Mesothelial cell of epicardium (in vitro differentiated cells): ENCODE measurements around the gene CLPTM1. TPM values are rescaled to one million over a fixed set of nuclear protein-coding genes. Genes with fewer than 3 reads are reported as not detected.

Experiments
- DNase-seq, 2 experiments: peaks; one replicate each; pipeline ENCODE4 v3.0.0; 2021; ENCODE audit warnings: low spot score in 2 of 2; ENCODE audit not compliant: unreplicated experiment in 2 of 2
- H3K27ac Mint-ChIP-seq: 2 replicates; pipeline ENCODE4 v1.8.0; 2021; ENCODE audit warnings: mixed read lengths
- H3K27me3 Mint-ChIP-seq: 2 replicates; pipeline ENCODE4 v1.8.0; 2021; ENCODE audit warnings: low read depth, mixed read lengths
- H3K36me3 Mint-ChIP-seq: 2 replicates; pipeline ENCODE4 v1.8.0; 2021; ENCODE audit warnings: mixed read lengths
- H3K4me1 Mint-ChIP-seq: 2 replicates; pipeline ENCODE4 v1.8.0; 2021; ENCODE audit warnings: mixed read lengths
- H3K4me3 Mint-ChIP-seq: 2 replicates; pipeline ENCODE4 v1.8.0; 2021; ENCODE audit warnings: mild to moderate bottlenecking, moderate library complexity, mixed read lengths
- H3K9me3 Mint-ChIP-seq: 2 replicates; pipeline ENCODE4 v1.8.0; 2021; ENCODE audit warnings: mixed read lengths
- total RNA-seq: library from RNA; stranded (reverse); gene quantifications from 3 replicates; pipeline ENCODE4 v1.2.1, GENCODE V29; 2021
- TF ChIP-seq, protein P1 (sequence below): fragments of 200-600 bp; sonication (generic); IDR thresholded peaks from one replicate; pipeline ENCODE4 v1.5.0; 2021; ENCODE audit warnings: antibody characterized with exemption; ENCODE audit not compliant: unreplicated experiment

The CLPTM1 gene
- total RNA-seq, 1 donor from 2014 or later = 85.6 TPM

DNA sequence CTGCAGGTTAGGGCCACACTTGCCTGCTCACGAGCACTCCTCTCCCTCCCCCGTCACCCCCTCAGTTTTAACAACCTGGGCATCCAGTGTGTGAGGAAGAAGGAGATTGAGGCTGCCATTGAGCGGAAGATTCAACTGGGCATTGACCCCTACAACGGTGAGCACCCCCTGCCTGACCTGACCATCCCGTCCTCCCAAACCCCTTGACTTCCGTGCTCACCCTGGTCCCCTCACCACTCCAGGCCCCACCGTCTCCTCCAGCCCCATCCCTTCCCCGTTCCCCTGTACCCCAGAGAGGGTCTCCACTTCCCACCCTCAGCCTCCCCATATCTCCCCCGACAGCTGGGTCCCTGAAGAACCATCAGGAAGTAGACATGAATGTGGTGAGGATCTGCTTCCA lies 70.1 kb downstream of the CLPTM1 start:
- Mint-ChIP-seq H3K36me3 (peaks cover 7% of the 10 kb centered on the region), H3K9me3 (no peaks in the 10 kb centered on the region), H3K27me3 (no peaks in the 10 kb centered on the region), H3K4me1 (no peaks in the 10 kb centered on the region), H3K27ac (no peak overlapping the region), H3K4me3 (no peak overlapping the region)
- TF ChIP-seq, protein P1, sequence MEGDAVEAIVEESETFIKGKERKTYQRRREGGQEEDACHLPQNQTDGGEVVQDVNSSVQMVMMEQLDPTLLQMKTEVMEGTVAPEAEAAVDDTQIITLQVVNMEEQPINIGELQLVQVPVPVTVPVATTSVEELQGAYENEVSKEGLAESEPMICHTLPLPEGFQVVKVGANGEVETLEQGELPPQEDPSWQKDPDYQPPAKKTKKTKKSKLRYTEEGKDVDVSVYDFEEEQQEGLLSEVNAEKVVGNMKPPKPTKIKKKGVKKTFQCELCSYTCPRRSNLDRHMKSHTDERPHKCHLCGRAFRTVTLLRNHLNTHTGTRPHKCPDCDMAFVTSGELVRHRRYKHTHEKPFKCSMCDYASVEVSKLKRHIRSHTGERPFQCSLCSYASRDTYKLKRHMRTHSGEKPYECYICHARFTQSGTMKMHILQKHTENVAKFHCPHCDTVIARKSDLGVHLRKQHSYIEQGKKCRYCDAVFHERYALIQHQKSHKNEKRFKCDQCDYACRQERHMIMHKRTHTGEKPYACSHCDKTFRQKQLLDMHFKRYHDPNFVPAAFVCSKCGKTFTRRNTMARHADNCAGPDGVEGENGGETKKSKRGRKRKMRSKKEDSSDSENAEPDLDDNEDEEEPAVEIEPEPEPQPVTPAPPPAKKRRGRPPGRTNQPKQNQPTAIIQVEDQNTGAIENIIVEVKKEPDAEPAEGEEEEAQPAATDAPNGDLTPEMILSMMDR = no peak
- no peak for DNase-seq

DNA sequence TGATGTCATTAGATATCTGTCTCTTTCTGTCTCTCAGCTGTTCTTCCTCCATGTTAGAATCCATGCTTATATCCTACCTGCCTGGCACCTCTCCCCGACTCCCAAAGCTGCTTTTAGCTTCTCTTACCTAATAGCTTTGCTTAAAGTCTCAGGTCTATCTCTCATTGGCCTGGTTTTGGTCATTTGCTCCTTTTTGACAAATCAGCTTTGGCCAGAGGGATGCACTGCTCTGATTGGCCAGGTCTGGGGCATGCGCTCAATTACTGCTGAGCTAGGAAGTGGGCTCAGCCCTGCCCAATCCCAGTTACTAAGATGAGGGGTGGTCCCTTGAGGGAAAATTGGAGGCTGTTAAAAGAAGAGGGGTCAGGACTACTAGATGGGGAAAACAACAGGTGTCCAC lies 72.2 kb downstream of the CLPTM1 start:
- H3K9me3 Mint-ChIP-seq = no peaks in the 10 kb centered on the region
- no peaks in the 10 kb centered on the region for H3K4me1 Mint-ChIP-seq
- no peak overlapping the region for H3K4me3 Mint-ChIP-seq
- H3K27me3 Mint-ChIP-seq = no peaks in the 10 kb centered on the region
- peaks cover 18% of the 10 kb centered on the region for H3K36me3 Mint-ChIP-seq
- no peak overlapping the region for H3K27ac Mint-ChIP-seq
- no peak for DNase-seq
- TF ChIP-seq, protein P1 = no peak

DNA sequence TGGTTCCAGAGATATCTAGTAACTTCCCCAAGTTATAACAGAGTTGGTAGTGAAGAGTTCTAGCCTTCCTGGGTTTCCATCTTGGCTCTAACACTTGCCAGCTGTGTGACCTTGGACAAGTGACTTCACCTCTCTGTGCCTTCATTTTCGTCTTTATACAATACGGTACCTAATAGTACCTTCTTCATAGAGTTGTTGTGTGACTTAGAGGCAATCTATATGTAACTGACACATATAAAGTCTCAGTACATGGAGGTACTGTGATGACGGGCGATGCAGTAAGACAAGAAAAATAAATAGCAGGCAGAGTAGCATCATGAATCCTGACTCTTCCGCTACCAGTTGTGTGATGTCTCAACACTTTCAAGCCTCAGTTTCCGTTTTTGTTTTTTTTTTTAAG lies 75.6 kb downstream of the CLPTM1 start:
- H3K27ac Mint-ChIP-seq = no peak overlapping the region
- H3K4me1 Mint-ChIP-seq = no peaks in the 10 kb centered on the region
- H3K4me3 Mint-ChIP-seq = no peak overlapping the region
- peaks cover 27% of the 10 kb centered on the region for H3K36me3 Mint-ChIP-seq
- TF ChIP-seq, protein P1 = no peak
- no peak for DNase-seq
- H3K9me3 Mint-ChIP-seq = no peaks in the 10 kb centered on the region
- H3K27me3 Mint-ChIP-seq = no peaks in the 10 kb centered on the region

DNA sequence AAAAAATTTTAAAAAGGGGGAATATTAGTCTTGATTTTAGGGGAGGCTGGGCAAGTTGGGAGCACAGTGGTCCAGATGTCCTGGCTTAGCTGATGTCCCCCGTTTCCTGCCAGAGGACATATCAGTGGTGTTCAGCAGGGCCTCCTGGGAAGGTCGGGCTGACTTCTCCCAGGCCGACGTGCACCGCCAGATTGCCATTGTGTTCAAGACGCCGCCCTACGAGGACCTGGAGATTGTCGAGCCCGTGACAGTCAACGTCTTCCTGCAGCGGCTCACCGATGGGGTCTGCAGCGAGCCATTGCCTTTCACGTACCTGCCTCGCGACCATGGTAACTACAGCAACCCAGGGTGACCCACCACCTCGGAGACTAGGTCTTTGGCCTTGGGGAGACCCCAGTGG lies 77.2 kb downstream of the CLPTM1 start:
- Mint-ChIP-seq H3K36me3 (peaks cover 24% of the 10 kb centered on the region), H3K27ac (no peak overlapping the region), H3K9me3 (no peaks in the 10 kb centered on the region), H3K27me3 (no peaks in the 10 kb centered on the region), H3K4me1 (no peaks in the 10 kb centered on the region), H3K4me3 (no peak overlapping the region)
- TF ChIP-seq, protein P1 = no peak
- DNase-seq = no peak

DNA sequence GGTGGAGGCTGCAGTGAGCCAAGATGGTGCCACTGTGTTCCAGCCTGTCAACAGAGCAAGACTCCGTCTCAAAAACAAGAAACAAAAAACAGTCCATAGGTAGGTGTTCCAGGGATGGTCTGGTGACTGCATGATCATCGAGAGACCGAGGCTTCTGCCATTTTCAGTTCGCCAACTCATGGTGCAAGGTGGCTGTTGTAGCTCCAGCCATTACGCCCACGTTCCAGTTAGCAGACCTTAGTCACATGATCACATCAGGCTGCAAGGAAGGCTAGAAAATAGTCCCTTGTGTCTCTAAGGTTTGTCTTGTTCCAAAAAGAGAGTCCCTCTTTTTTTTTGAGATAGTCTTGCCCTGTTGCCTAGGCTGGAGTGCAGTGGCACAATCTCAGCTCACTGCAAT lies 80.6 kb downstream of the CLPTM1 start:
- Mint-ChIP-seq H3K27ac (no peak overlapping the region), H3K4me1 (peaks cover 12% of the 10 kb centered on the region), H3K4me3 (no peak overlapping the region), H3K9me3 (no peaks in the 10 kb centered on the region), H3K36me3 (peaks cover 20% of the 10 kb centered on the region), H3K27me3 (no peaks in the 10 kb centered on the region)
- DNase-seq = no peak
- TF ChIP-seq, protein P1 = no peak
